Right lung (tissue), 10 donors: ENCODE data around the gene CALHM2. TPM values are rescaled to one million over a fixed set of nuclear protein-coding genes. Genes with fewer than 3 reads are reported as not detected.
"Not testable (repeated sequence)": the region's sequence is repeated elsewhere in the genome, so short reads cannot be mapped to it uniquely, and the experiment has no call there.

Experiments
- DNase-seq, 2 donors: peaks; one replicate each; pipeline ENCODE4 v3.0.0-alpha.2; 2013
- long read RNA-seq, 8 donors: transcript quantifications; one replicate each; lab custom pipeline, GENCODE V29; 2026
- polyA plus RNA-seq, 5 donors: library from polyadenylated mRNA; unstranded; fragments of 120-200 nt; gene quantifications; one replicate each; pipeline versions ENCODE4 v1.2.1 to v1.2.3, GENCODE V29; 2013; ENCODE audit warnings: inconsistent platforms in 1 of 5, low replicate concordance in 1 of 5; ENCODE audit not compliant: insufficient read length in 5 of 5, insufficient read depth in 1 of 5

The CALHM2 gene, protein sequence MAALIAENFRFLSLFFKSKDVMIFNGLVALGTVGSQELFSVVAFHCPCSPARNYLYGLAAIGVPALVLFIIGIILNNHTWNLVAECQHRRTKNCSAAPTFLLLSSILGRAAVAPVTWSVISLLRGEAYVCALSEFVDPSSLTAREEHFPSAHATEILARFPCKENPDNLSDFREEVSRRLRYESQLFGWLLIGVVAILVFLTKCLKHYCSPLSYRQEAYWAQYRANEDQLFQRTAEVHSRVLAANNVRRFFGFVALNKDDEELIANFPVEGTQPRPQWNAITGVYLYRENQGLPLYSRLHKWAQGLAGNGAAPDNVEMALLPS
- polyA plus RNA-seq = 10 to 100 TPM; 13.5 to 18.9 (median 15.0) TPM
- long read RNA-seq, donor 1, partial matches to known transcripts = 0 of 5 reads
- long read RNA-seq, donor 1, other reads (novel, unspliced or antisense) = 0 of 5 reads
- long read RNA-seq, donor 2, partial matches to known transcripts = 0 of 2 reads
- long read RNA-seq, donor 2, other reads (novel, unspliced or antisense) = 0 of 2 reads
- long read RNA-seq, donor 3, partial matches to known transcripts = 0 of 2 reads
- long read RNA-seq, donor 3, other reads (novel, unspliced or antisense) = 0 of 2 reads
- long read RNA-seq, donor 4, partial matches to known transcripts = 0 of 4 reads
- long read RNA-seq, donor 4, other reads (novel, unspliced or antisense) = 0 of 4 reads
- long read RNA-seq, donor 5, partial matches to known transcripts = 0 of 2 reads
- long read RNA-seq, donor 5, other reads (novel, unspliced or antisense) = 0 of 2 reads
- long read RNA-seq, donor 6, partial matches to known transcripts = 0 of 5 reads
- long read RNA-seq, donor 6, other reads (novel, unspliced or antisense) = 0 of 5 reads
- long read RNA-seq, donor 7, partial matches to known transcripts = 5 of 7 reads
- long read RNA-seq, donor 7, other reads (novel, unspliced or antisense) = 0 of 7 reads
- long read RNA-seq, donor 8 = 0 reads

- peak; percentile 49 to 55 for DNase-seq
Observed at GRCh38 chr10:103451831-103452505, at the start of gene CALHM2. Gene CALHM2 (minus strand): TSS chr10:103452370. CDS start chr10:103449941, 2,429 bp downstream.

GRCh38 chr10:103501186-103501585, 49.0 kb upstream of the CALHM2 start:
- no peak for DNase-seq

DNA sequence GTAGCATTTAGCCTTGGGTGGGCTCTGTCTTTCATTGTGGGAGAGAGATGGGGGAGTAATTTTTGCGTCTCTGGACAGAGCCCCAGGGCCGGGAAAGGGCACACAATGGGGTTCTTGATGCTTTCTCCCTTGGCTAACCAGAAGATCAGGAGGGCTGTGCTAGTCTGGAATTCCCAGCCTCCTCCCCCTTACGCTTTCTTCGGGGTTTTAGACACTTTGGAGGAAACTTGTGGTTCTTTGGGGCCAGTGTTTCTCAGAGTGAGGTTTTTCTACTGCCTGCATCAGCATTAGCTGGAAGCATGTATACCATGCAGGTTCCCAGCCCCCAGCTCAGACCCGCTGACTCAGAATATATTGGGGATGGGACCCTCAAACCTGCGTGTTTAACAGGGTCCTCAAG, 48.3 kb upstream of the CALHM2 start:
- DNase-seq = no peak

DNA sequence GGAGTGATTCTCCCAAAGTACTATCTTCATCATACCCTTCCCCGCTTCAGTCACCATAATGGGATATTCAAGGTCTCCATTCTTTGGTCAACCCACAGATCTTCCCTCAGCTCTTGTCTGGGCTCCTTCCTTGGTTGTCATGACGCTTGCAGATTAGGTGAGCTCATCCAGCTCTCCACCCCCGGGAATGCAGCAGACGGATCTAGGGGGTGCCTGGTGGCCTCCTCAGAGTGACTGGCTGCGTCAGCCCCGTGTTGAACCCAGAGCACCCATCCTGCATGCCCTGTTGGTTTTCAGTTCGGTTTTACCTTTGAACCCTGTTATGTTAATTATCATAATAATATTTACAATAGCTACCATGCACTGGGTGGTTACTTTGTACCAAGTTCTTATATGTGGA, 47.7 kb upstream of the CALHM2 start:
- DNase-seq = no peak

GRCh38 chr10:103498936-103499638, 46.9 kb upstream of the CALHM2 start:
- no peak for DNase-seq

DNA sequence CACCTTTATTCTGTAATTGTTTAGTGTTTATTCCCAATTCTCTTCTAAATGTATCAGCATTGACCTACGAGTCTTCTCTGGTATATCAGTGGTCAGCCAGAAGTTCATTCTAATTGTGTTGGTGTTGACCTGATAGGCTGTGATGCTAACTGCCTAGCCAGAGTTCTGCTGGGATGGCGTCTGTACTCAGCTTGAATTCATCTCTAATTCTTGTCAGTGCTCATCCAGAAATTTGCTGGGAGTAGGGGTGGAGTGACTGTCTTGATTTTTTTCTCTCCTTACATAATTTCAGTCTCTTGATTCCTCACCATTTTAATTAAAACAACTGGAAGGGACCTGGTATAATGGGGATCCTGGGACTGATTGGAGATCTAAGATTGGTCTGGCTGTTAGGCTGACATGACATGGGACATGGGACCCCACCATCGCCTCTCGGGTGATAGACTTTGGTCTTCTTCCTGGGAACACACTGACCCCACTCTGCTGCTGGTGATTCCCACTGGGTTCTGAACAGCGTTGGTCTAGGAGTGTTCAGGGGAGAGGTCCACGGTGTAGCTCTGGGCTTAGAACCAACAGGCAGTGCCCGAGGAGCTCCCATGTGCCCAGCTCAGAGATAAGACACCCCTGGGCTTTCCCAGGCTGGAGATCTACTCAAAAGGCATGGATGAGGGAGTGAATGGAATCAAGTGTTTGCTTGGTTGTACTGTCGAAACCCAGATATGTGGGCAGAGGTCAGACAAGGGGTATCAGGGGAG, 45.2 kb upstream of the CALHM2 start:
- no peak for DNase-seq

- no peak for DNase-seq
Observed at GRCh38 chr10:103495321-103495720, 43.2 kb upstream of the CALHM2 start.

DNA sequence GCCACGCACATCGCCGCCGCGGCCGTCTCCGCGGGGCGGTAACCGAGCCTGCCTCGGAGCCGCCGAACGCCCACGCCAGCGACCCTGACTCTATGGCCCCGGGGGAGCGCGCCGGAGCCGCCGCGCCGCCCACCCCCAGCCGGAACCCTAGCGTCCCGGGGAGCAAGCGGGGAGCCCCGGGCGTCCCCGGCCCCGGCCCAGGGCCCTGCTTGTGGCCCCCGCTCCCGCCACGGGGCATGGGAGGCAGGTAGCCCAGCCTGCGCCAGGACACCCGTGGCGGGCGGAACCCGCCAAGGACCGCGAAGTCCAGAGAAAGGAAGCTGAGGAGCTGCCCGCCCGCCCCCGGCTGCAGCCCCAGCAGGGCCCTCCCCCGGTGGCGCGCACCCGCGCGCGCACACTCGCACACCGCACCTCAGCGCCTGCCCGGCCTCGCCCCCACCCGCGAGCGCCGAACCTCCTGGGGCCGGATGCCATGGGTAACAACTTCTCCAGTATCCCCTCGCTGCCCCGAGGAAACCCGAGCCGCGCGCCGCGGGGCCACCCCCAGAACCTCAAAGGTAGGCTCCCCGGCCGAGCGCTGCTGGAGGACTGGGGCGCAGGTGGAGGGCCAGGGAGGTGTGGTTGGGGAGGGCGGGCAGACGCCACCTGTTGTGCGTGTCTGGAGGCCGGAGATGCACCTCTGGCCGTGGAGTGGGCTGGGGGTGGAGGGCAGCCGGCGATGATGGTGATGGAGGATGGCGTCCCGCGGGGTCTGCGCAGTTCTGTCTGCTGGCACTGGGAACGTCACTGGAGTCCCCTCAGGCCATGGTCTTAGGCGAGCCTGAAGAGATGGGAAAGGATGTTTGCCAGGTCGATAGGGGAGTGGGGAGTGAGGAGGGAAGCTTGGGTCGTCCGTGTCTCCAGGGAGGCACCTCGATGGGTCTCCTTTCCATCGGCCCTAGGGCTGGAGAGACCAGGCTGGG, 42.0 kb upstream of the CALHM2 start:
- DNase-seq = no peak

GRCh38 chr10:103493362-103493915, 41.3 kb upstream of the CALHM2 start, which contains the start of gene NEURL1:
Gene NEURL1 (plus strand): TSS chr10:103493705. CDS start chr10:103494388, 683 bp downstream.
- no peak for DNase-seq

DNA sequence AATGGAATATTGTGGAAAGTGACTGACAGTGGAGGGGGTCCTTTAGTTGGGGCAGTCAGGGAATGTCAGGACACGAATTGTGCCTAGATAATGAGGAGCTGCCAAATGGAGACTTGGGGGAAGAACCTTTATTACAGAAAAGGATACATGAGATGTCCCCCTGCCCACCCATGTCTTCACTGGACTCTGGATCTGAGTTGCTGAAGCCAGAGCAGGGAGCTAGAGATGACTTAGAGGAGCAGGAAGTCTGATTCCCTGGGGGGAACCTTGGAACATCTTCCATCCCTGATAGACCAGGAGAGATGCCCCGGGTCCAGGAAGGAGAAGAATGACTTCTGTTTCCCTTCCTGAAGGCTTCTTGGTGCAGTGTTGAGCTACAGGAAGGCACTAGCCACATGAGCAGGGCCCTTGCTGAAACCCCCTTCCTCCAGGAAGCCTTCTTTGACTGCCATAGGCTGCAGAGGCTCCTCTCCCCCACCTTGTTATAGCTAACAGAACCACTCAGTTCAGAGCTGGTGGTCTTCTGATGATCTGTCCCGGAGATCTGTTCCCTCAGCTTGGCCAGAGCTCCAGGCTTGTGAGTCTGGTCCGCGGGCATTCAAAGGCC, 40.6 kb upstream of the CALHM2 start:
- no peak for DNase-seq

- no peak for DNase-seq
Observed at GRCh38 chr10:103491729-103492364, 39.7 kb upstream of the CALHM2 start.

- no peak for DNase-seq
Observed at GRCh38 chr10:103490986-103491314, 38.8 kb upstream of the CALHM2 start.

- DNase-seq = no peak
Observed at GRCh38 chr10:103487410-103487708, 35.2 kb upstream of the CALHM2 start.

- not testable (repeated sequence) for DNase-seq
Observed at GRCh38 chr10:103486635-103487409, 34.7 kb upstream of the CALHM2 start.

- no peak for DNase-seq
Observed at GRCh38 chr10:103481974-103482531, 29.9 kb upstream of the CALHM2 start.

DNA sequence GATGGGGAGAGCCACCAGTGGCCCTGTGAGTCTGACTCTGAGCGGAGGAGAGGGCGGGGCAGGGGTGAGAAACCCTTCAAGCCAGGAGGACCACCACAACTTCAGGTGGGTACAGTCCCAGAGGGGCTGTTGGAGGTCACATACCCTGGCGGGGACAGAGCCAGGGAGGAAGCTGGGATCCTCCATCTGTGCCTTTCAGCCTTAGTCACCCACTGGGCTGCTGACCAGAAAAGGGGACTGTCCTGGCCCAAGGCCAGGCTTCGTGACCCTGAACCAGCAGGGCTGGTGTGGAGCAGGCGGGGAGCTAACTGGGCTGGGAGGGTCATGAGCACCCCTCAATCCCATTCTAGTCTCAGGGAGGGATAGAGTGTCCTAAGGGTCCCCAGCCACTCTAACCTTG, 28.4 kb upstream of the CALHM2 start:
- DNase-seq = no peak

GRCh38 chr10:103479135-103479534, 27.0 kb upstream of the CALHM2 start, which contains the start of gene CALHM3:
Gene CALHM3 (minus strand): TSS chr10:103479240. CDS start chr10:103479032, 208 bp downstream.
- DNase-seq = no peak
